Duodenal mucosa (tissue), 2 donors: ENCODE results near the gene CDH16.
A peak's percentile ranks its signal among the peaks of the same experiment; 100 is the strongest.

Experiments used
- H3K27ac ChIP-seq: one replicate; pipeline ENCODE4 v1.7.0; 2013; ENCODE audit warnings: low read depth, low read length
- H3K27me3 ChIP-seq, 2 donors: one replicate each; pipeline ENCODE4 v1.7.0; 2013; ENCODE audit warnings: low read length in 2 of 2, control low read depth in 1 of 2; ENCODE audit not compliant: insufficient read depth in 2 of 2, control insufficient read depth in 1 of 2
- H3K36me3 ChIP-seq, 2 donors: one replicate each; pipeline ENCODE4 v1.7.0; 2013; ENCODE audit warnings: low read length in 2 of 2, control low read depth in 1 of 2; ENCODE audit not compliant: insufficient read depth in 2 of 2, control insufficient read depth in 1 of 2
- H3K4me1 ChIP-seq, 2 donors: one replicate each; pipeline ENCODE4 v1.7.0; 2013; ENCODE audit warnings: low read length in 2 of 2, control low read depth in 1 of 2; ENCODE audit not compliant: insufficient read depth in 2 of 2, control insufficient read depth in 1 of 2
- H3K4me3 ChIP-seq, 2 donors: one replicate each; pipeline ENCODE4 v1.7.0; 2013; ENCODE audit warnings: low read length in 2 of 2, low read depth in 1 of 2
- H3K9ac ChIP-seq, 2 donors: one replicate each; pipeline ENCODE4 v1.7.0; 2013; ENCODE audit warnings: low read length in 2 of 2, low read depth in 1 of 2
- H3K9me3 ChIP-seq, 2 donors: one replicate each; pipeline ENCODE4 v1.7.0; 2013; ENCODE audit warnings: low read length in 2 of 2, control low read depth in 1 of 2; ENCODE audit not compliant: control insufficient read depth in 1 of 2

Gene CDH16

GRCh38 chr16:66913081-66913480 is 5.6 kb downstream of the CDH16 start:
- Histone ChIP-seq H3K27ac (no peak overlapping the region), H3K9ac (no peak overlapping the region), H3K4me3 (no peak overlapping the region), H3K9me3 (no peaks in the 10 kb centered on the region), H3K36me3 (no peaks in the 10 kb centered on the region), H3K27me3 (no peaks in the 10 kb centered on the region), H3K4me1 (peaks cover 0 to 4% of the 10 kb centered on the region in 2 donors)

DNA sequence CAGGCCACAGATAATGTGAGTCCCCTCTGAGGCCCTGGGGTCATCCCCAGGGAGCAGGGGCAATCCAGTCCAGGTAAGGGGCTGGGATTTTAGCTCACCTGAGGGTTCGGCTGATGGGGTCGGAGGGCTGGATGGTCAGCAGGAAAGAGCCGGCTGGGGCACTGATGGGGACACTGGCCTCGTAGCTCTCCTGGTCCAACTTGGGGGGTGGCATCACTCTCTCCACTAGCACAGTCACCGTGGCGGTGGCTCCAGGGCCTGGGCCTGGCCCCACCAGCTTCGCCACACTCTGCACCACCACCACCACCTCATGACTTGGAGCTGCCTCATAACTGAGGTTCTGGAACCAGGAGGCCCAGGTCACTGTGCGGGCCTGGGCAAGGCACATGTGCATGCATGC is 6.9 kb downstream of the CDH16 start:
- Histone ChIP-seq H3K9ac (no peak overlapping the region), H3K27ac (no peak overlapping the region), H3K9me3 (no peaks in the 10 kb centered on the region), H3K4me1 (peaks cover 0 to 4% of the 10 kb centered on the region in 2 donors), H3K27me3 (no peaks in the 10 kb centered on the region), H3K36me3 (no peaks in the 10 kb centered on the region), H3K4me3 (no peak overlapping the region)

GRCh38 chr16:66911112-66911511 is 7.6 kb downstream of the CDH16 start:
- Histone ChIP-seq H3K36me3 (no peaks in the 10 kb centered on the region), H3K4me3 (no peak overlapping the region), H3K9ac (no peak overlapping the region), H3K27ac (no peak overlapping the region), H3K27me3 (no peaks in the 10 kb centered on the region), H3K9me3 (no peaks in the 10 kb centered on the region), H3K4me1 (peaks cover 6 to 11% of the 10 kb centered on the region in 2 donors)

- Histone ChIP-seq H3K9me3 (no peaks in the 10 kb centered on the region), H3K4me1 (peaks cover 13 to 18% of the 10 kb centered on the region in 2 donors), H3K27me3 (no peaks in the 10 kb centered on the region), H3K9ac (no peak overlapping the region), H3K27ac (no peak overlapping the region), H3K4me3 (no peak overlapping the region), H3K36me3 (no peaks in the 10 kb centered on the region)
These were observed 8.3 kb downstream of the CDH16 start for GRCh38 chr16:66910175-66910940.

DNA sequence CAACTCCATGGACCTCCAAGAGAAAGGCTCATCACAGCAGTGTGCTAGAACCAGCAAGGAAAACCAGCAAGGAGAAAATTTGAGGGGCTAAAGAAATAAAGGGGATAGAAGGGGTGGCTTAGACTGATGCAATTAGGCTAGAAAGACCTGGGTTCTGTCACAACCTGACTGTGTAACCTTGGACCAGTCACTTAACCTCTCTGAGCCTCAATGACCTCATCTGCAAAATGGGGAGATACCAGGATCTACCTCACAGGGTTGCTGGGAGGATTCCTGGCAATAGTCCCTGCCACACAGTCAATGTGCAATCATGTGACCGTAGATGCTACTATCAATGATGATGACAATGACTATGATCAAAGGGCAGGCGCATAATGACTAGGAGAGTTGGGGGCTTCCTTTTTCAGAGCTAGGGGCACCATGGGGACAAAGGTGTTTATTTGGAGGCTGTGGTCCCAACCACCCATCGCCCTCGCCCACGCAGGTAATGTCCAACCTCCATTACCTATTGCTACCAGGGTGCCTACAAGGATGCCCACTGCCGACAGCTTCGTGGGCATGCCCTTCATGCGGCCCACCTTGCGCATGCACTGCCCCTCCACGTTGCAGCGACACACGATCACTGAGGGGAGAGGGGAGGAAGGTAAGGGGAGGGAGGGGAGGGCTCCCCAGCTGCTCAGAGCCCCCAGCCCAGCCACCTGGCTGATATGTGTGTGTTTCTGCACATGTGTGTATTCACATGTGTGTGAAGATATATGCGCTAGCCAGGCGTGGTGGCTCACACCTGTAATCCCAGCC is 9.7 kb downstream of the CDH16 start:
- no peaks in the 10 kb centered on the region for H3K27me3 ChIP-seq
- no peak overlapping the region for H3K4me3 ChIP-seq
- H3K9me3 ChIP-seq: no peaks in the 10 kb centered on the region
- H3K9ac ChIP-seq: no peak overlapping the region
- H3K4me1 ChIP-seq: peaks cover 25 to 32% of the 10 kb centered on the region in 2 donors
- H3K36me3 ChIP-seq: no peaks in the 10 kb centered on the region
- no peak overlapping the region for H3K27ac ChIP-seq

GRCh38 chr16:66908116-66908515 is 10.6 kb downstream of the CDH16 start:
- H3K9ac ChIP-seq: no peak overlapping the region
- H3K27ac ChIP-seq: no peak overlapping the region
- no peak overlapping the region for H3K4me3 ChIP-seq
- peaks cover 30 to 39% of the 10 kb centered on the region in 2 donors for H3K4me1 ChIP-seq
- no peaks in the 10 kb centered on the region for H3K36me3 ChIP-seq
- H3K9me3 ChIP-seq: no peaks in the 10 kb centered on the region
- no peaks in the 10 kb centered on the region for H3K27me3 ChIP-seq

GRCh38 chr16:66906916-66907836 is 11.5 kb downstream of the CDH16 start:
- Histone ChIP-seq H3K9ac (no peak overlapping the region), H3K4me3 (no peak overlapping the region), H3K9me3 (no peaks in the 10 kb centered on the region), H3K4me1 (peaks cover 30 to 39% of the 10 kb centered on the region in 2 donors), H3K27me3 (no peaks in the 10 kb centered on the region), H3K36me3 (no peaks in the 10 kb centered on the region), H3K27ac (no peak overlapping the region)

DNA sequence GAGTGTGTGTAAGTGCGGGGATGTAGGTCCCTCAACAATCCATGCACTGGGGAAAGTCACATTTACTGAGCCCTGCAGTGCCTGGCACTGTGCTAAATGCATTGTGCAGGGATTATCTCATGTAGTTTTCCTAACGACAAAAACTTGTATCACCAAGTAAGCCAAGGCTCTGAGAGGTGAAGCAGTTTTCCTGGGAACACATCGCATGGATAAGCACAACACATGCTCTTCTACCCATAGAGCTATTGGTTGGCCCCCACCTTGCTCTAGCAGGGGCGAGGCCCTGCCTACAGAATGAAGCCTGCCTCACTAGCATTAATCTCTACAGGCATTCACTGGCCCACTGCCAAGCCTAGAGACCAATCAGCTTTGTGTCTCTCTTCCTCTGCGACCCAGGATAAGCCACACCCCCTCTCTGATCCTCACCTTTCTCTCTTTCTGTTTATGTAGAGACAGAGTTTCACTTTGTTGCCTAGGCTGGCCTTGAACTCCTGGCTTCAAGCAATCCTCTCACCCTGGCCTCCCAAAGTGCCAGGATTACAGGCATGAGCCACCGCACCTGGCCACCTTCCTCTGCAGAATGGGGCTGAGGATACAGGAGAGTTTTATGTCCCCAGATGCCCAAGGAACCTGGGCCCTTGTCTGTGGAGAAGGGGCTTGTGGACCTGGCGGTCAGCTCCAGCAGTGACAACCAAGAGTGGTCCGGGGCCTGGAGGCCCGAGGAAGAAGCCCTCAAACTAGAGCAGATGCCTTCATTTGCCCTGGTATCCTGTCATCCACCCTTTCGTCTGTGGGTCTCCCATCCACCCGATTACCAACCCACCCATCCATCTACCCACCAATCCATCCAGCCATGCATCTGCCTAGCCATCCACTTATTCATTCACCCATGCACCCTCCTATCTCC is 12.8 kb downstream of the CDH16 start:
- peak overlapping the region; percentile 42 for H3K27ac ChIP-seq
- peak overlapping the region in 1 of 2 donors; percentile 63 for H3K9ac ChIP-seq
- peaks cover 41 to 48% of the 10 kb centered on the region in 2 donors for H3K4me1 ChIP-seq
- no peaks in the 10 kb centered on the region for H3K27me3 ChIP-seq
- no peaks in the 10 kb centered on the region for H3K9me3 ChIP-seq
- H3K36me3 ChIP-seq: no peaks in the 10 kb centered on the region
- no peak overlapping the region for H3K4me3 ChIP-seq
